Sigmoid colon (tissue), 7 donors: ENCODE data around the gene CACNA1D. TPM values are rescaled to one million over a fixed set of nuclear protein-coding genes. Genes with fewer than 3 reads are reported as not detected.
A peak's percentile ranks its signal among the peaks of the same experiment; 100 is the strongest.

Experiments
- DNase-seq: peaks from one replicate; pipeline ENCODE4 v3.0.0-alpha.2; 2019
- H3K27ac ChIP-seq, 4 donors: fragments of 200-600 bp; sonication (generic); one replicate each; pipeline ENCODE4 v1.5.1; 2016 to 2019; ENCODE audit warnings: mild to moderate bottlenecking in 1 of 4
- H3K27me3 ChIP-seq, 3 donors: fragments of 200-600 bp; sonication (generic); one replicate each; pipeline ENCODE4 v1.5.1; 2019; ENCODE audit warnings: mild to moderate bottlenecking in 1 of 3
- H3K36me3 ChIP-seq, 4 donors: fragments of 200-600 bp; sonication (generic); one replicate each; pipeline ENCODE4 v1.5.1; 2016 to 2019
- H3K4me1 ChIP-seq, 4 donors: fragments of 200-600 bp; sonication (generic); one replicate each; pipeline ENCODE4 v1.5.1; 2017 to 2019
- H3K4me3 ChIP-seq, 4 donors: fragments of 200-600 bp; sonication (generic); one replicate each; pipeline ENCODE4 v1.5.1; 2017 to 2019; ENCODE audit warnings: mild to moderate bottlenecking in 2 of 4, moderate library complexity in 1 of 4
- H3K9me3 ChIP-seq, 4 donors: fragments of 200-600 bp in 3 of 4; sonication (generic) in 3 of 4; one replicate each; pipeline versions ENCODE4 v1.5.1 to v1.6.1; 2013 to 2019
- EP300 ChIP-seq, 4 donors: sonication (generic); formaldehyde crosslinking; IDR thresholded peaks; one replicate each; pipeline ENCODE4 v1.6.1; 2017; ENCODE audit warnings: antibody characterized with exemption in 4 of 4
- POLR2A ChIP-seq, 2 donors: fragments of 450-650 bp; IDR thresholded peaks; one replicate each; pipeline ENCODE4 v1.6.1; 2016; ENCODE audit warnings: antibody characterized with exemption in 2 of 2, mild to moderate bottlenecking in 2 of 2, moderate library complexity in 2 of 2
- POLR2AphosphoS5 ChIP-seq, 4 donors: sonication (generic); formaldehyde crosslinking; IDR thresholded peaks; one replicate each; pipeline ENCODE4 v1.6.1; 2017; ENCODE audit warnings: antibody characterized with exemption in 4 of 4
- WGBS, 2 donors: extraction: QIAGEN DNeasy Blood & Tissue Kit; methylation state at CpG; one replicate each; pipeline ENCODE4 v1.1.7; 2013; 5-methylcytosine and 5-hydroxymethylcytosine counted together
- intact Hi-C: fragments of 100-400 bp; cut with DNase I; formaldehyde crosslinking; loops from one replicate; pipeline ENCODE4 v1.15.1; 2023
- polyA plus RNA-seq, 3 donors: library from polyadenylated mRNA; stranded (reverse); fragments of 200-250 nt; gene quantifications; one replicate each; pipeline ENCODE4 v1.2.3, GENCODE V29; 2013
- total RNA-seq, 4 donors: library from RNA; depleted of rRNA; stranded (reverse); fragments of >200 nt; gene quantifications; one replicate each; pipeline ENCODE4 v1.1.0, GENCODE V29; 2016
- TF ChIP-seq, protein P1 (sequence below), 4 experiments: fragments of 450-650 bp in 3 of 4; fragments of 200-600 bp in 1 of 4; IDR thresholded peaks; one replicate each; pipeline ENCODE4 v1.5.1; 2016 to 2019; ENCODE audit warnings: antibody characterized with exemption in 4 of 4, mild to moderate bottlenecking in 3 of 4, moderate library complexity in 2 of 4
- donor health status: healthy with polysubstance abuse.
- donor health status: Bipolar disorder and iron deficiency.
- donor health status: healthy.

Gene CACNA1D
- total and polyA plus RNA-seq, 7 donors: 1.2 to 9.7 (median 4.8) TPM

DNA sequence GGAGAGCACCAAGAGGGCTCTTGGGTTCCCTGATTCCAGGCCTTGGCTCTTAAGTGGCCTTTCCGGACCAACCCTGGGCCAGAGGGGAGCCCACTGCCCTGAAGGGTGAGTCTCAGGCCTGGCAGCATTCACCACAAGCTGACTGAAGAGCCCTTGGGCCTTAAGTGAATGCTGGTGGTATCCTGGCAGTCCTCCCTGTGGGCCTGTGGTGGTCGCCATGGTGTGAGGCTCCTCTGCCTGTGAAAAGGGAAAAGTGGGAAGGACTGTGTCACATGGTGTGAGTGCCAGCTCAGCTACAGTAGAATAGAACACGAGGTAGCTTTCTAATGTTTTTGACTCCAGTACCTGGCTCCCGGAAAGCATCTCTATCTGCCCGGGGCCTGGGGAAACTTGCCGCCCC lies 336.5 kb downstream of the CACNA1D start:
- 89 to 93% methylated on average over 6 of the region's 6 CpGs for WGBS, 2 donors
- H3K4me1 ChIP-seq: no peaks in the 10 kb centered on the region
- no peaks in the 10 kb centered on the region for H3K27me3 ChIP-seq
- DNase-seq: peak; percentile 46
- no peaks in the 10 kb centered on the region for H3K9me3 ChIP-seq
- H3K27ac ChIP-seq: no peak overlapping the region
- intact Hi-C loops: no loop called here
- no peaks in the 10 kb centered on the region for H3K36me3 ChIP-seq
- TF ChIP-seq, protein P1, sequence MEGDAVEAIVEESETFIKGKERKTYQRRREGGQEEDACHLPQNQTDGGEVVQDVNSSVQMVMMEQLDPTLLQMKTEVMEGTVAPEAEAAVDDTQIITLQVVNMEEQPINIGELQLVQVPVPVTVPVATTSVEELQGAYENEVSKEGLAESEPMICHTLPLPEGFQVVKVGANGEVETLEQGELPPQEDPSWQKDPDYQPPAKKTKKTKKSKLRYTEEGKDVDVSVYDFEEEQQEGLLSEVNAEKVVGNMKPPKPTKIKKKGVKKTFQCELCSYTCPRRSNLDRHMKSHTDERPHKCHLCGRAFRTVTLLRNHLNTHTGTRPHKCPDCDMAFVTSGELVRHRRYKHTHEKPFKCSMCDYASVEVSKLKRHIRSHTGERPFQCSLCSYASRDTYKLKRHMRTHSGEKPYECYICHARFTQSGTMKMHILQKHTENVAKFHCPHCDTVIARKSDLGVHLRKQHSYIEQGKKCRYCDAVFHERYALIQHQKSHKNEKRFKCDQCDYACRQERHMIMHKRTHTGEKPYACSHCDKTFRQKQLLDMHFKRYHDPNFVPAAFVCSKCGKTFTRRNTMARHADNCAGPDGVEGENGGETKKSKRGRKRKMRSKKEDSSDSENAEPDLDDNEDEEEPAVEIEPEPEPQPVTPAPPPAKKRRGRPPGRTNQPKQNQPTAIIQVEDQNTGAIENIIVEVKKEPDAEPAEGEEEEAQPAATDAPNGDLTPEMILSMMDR (IDR thresholded peaks at IDR 0.05): no peak
- TF ChIP-seq EP300 (IDR thresholded peaks at IDR 0.05) (no peak), POLR2A (IDR thresholded peaks at IDR 0.05) (no peak)
- no peak overlapping the region for H3K4me3 ChIP-seq

DNA sequence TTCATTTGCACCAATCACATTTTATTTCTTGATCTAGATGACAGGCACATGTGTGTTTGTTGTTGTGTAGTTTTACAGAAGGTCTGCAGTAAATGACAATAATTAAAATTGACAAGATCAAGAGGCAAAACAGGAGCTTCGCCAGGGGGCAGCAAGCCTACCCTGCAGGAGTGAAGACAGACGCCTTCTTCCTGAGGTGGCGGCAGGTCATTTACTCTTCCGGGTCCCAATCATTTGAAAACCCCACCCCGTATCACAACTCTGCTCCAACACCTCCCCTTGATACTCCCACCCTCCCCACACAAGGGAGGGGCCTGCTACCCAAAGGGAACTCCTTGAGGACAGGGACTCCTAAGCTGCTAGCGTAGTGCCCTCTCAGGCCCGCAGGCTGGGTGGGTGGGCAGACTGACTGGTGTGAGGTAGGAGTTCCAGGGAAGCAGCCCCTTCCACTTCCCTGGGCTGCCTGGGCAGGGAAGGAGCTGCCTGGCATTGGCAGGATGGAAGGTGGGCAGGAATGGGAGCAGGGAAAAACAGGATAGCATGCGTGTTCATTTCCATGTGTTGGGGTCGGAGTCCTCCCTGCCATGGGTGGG lies 338.7 kb downstream of the CACNA1D start:
- H3K27me3 ChIP-seq: no peaks in the 10 kb centered on the region
- no peaks in the 10 kb centered on the region for H3K4me1 ChIP-seq
- H3K27ac ChIP-seq: no peak overlapping the region
- no peaks in the 10 kb centered on the region for H3K9me3 ChIP-seq
- WGBS, 2 donors: 84 to 89% methylated on average over 9 of the region's 9 CpGs
- intact Hi-C loops: no loop called here
- H3K4me3 ChIP-seq: no peak overlapping the region
- DNase-seq: peak; percentile 45
- no peak for TF ChIP-seq POLR2AphosphoS5 (IDR thresholded peaks at IDR 0.05)
- TF ChIP-seq POLR2A (IDR thresholded peaks at IDR 0.05): no peak
- TF ChIP-seq EP300 (IDR thresholded peaks at IDR 0.05): no peak
- TF ChIP-seq, protein P1 (IDR thresholded peaks at IDR 0.05): no peak
- no peaks in the 10 kb centered on the region for H3K36me3 ChIP-seq

- H3K4me3 ChIP-seq: no peak overlapping the region
- DNase-seq: peak; percentile 37
- no peaks in the 10 kb centered on the region for H3K4me1 ChIP-seq
- no peaks in the 10 kb centered on the region for H3K36me3 ChIP-seq
- WGBS, 2 donors: 83 to 85% methylated on average over 5 of the region's 5 CpGs
- TF ChIP-seq, protein P1 (IDR thresholded peaks at IDR 0.05): no peak
- TF ChIP-seq POLR2AphosphoS5 (IDR thresholded peaks at IDR 0.05) (no peak), POLR2A (IDR thresholded peaks at IDR 0.05) (no peak), EP300 (IDR thresholded peaks at IDR 0.05) (no peak)
- no peaks in the 10 kb centered on the region for H3K9me3 ChIP-seq
- no peaks in the 10 kb centered on the region for H3K27me3 ChIP-seq
- intact Hi-C loops: no loop called here
- H3K27ac ChIP-seq: no peak overlapping the region
These were observed 339.3 kb downstream of the CACNA1D start for GRCh38 chr3:53833700-53834099.

DNA sequence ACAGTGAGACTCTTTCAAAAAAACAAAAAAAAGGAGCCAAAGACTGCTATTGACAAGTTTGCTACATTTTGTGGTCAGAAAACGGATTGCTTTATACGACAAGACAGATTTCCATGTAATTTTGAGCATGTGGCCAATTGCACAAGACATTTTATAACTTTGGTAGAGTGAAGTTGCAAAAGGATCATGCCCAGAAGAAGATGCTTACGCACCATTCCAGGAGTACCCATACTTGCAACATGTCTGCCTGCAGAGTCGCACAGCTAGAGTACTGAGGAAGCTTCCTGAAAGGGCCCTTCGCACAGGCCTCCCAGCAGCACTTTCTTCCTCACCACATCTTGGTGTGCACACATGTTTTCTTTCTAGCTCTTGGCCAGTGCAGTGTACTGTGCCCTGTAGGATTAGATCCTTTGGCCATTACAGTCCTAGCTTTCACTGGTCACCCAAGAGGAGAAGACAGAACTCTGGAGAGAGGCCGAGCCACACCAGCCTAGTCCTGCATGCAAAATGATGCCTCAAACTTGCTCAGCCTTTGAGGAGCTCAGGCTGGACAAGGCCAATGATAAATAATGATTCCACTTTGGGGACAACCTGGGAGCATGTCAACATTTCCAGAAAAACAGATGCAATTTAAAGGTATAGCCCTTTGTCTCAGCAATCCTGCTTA lies 340.2 kb downstream of the CACNA1D start:
- TF ChIP-seq POLR2AphosphoS5 (IDR thresholded peaks at IDR 0.05) (no peak), EP300 (IDR thresholded peaks at IDR 0.05) (no peak), POLR2A (IDR thresholded peaks at IDR 0.05) (no peak)
- TF ChIP-seq, protein P1 (IDR thresholded peaks at IDR 0.05): no peak
- Histone ChIP-seq H3K36me3 (no peaks in the 10 kb centered on the region), H3K9me3 (no peaks in the 10 kb centered on the region), H3K27me3 (no peaks in the 10 kb centered on the region), H3K27ac (no peak overlapping the region), H3K4me1 (no peaks in the 10 kb centered on the region), H3K4me3 (no peak overlapping the region)
- intact Hi-C loops: no loop called here
- WGBS, 2 donors: 88 to 97% methylated on average over 6 of the region's 6 CpGs
- no peak for DNase-seq
